ENCODE measurements around the gene RUNX1. TPM values are rescaled to one million over a fixed set of nuclear protein-coding genes. Genes with fewer than 3 reads are reported as not detected.
A peak's percentile ranks its signal among the peaks of the same experiment; 100 is the strongest.

The RUNX1 gene
- total RNA-seq, 2 donors from 2014 or later, result 112 to 136 TPM

GRCh38 chr21:34944015-34944755 lies 104.9 kb downstream of the RUNX1 start:
- Mint-ChIP-seq H3K36me3 (ENCODE audit: low read depth) (peaks cover 22% of the 10 kb centered on the region), H3K27ac (peak overlapping the region; percentile 99), H3K9me3 (peaks cover 5% of the 10 kb centered on the region), H3K4me3 (peak overlapping the region; percentile 83), H3K27me3 (no peaks in the 10 kb centered on the region), H3K4me1 (peaks cover 63% of the 10 kb centered on the region)
- ATAC-seq (replicated peaks), result no peak

- Mint-ChIP-seq H3K4me1 (peaks cover 75% of the 10 kb centered on the region), H3K4me3 (peak overlapping the region; percentile 83), H3K27ac (peak overlapping the region; percentile 99), H3K36me3 (ENCODE audit: low read depth) (peaks cover 22% of the 10 kb centered on the region), H3K27me3 (no peaks in the 10 kb centered on the region), H3K9me3 (peaks cover 5% of the 10 kb centered on the region)
- ATAC-seq (replicated peaks), result peak; percentile 49
Observed at GRCh38 chr21:34942911-34943310, 106.2 kb downstream of the RUNX1 start.

- Mint-ChIP-seq H3K4me3 (peak overlapping the region; percentile 83), H3K9me3 (peaks cover 3% of the 10 kb centered on the region)
Observed at GRCh38 chr21:34941162-34941561, 107.9 kb downstream of the RUNX1 start.

GRCh38 chr21:34939673-34940331 lies 109.3 kb downstream of the RUNX1 start:
- H3K9me3 Mint-ChIP-seq, result no peaks in the 10 kb centered on the region
- H3K4me3 Mint-ChIP-seq, result peak overlapping the region; percentile 83
- H3K4me1 Mint-ChIP-seq, result peaks cover 68% of the 10 kb centered on the region
- H3K27me3 Mint-ChIP-seq, result no peaks in the 10 kb centered on the region
- H3K27ac Mint-ChIP-seq, result peak overlapping the region; percentile 99
- ATAC-seq (replicated peaks), result no peak
- H3K36me3 Mint-ChIP-seq (ENCODE audit: low read depth), result peaks cover 4% of the 10 kb centered on the region

More at GRCh38 chr21:34941162-34941561, 107.9 kb downstream of the RUNX1 start:
- Mint-ChIP-seq H3K27me3 (no peaks in the 10 kb centered on the region), H3K4me1 (peaks cover 68% of the 10 kb centered on the region), H3K36me3 (ENCODE audit: low read depth) (peaks cover 15% of the 10 kb centered on the region), H3K27ac (peak overlapping the region; percentile 99)
- no peak for ATAC-seq (replicated peaks)

- peak overlapping the region; percentile 93 for H3K27ac Mint-ChIP-seq
- H3K27me3 Mint-ChIP-seq, result no peaks in the 10 kb centered on the region
- H3K9me3 Mint-ChIP-seq, result no peaks in the 10 kb centered on the region
- ATAC-seq (replicated peaks), result no peak
- H3K4me3 Mint-ChIP-seq, result peak overlapping the region; percentile 83
- H3K36me3 Mint-ChIP-seq (ENCODE audit: low read depth), result peaks cover 3% of the 10 kb centered on the region
- peaks cover 68% of the 10 kb centered on the region for H3K4me1 Mint-ChIP-seq
Observed at GRCh38 chr21:34938089-34938764, 110.9 kb downstream of the RUNX1 start.

GRCh38 chr21:34936883-34937563 lies 112.1 kb downstream of the RUNX1 start:
- peak overlapping the region; percentile 83 for H3K4me3 Mint-ChIP-seq
- ATAC-seq (replicated peaks), result no peak
- no peaks in the 10 kb centered on the region for H3K9me3 Mint-ChIP-seq
- H3K27me3 Mint-ChIP-seq, result no peaks in the 10 kb centered on the region
- H3K36me3 Mint-ChIP-seq (ENCODE audit: low read depth), result no peaks in the 10 kb centered on the region
- peak overlapping the region; percentile 89 for H3K27ac Mint-ChIP-seq
- peaks cover 65% of the 10 kb centered on the region for H3K4me1 Mint-ChIP-seq

GRCh38 chr21:34936371-34936789 lies 112.7 kb downstream of the RUNX1 start:
- Mint-ChIP-seq H3K36me3 (ENCODE audit: low read depth) (no peaks in the 10 kb centered on the region), H3K4me3 (peak overlapping the region; percentile 83), H3K9me3 (no peaks in the 10 kb centered on the region), H3K27me3 (no peaks in the 10 kb centered on the region), H3K27ac (peak overlapping the region; percentile 89), H3K4me1 (peaks cover 68% of the 10 kb centered on the region)
- ATAC-seq (replicated peaks), result no peak

GRCh38 chr21:34935898-34936297 lies 113.2 kb downstream of the RUNX1 start:
- no peak for ATAC-seq (replicated peaks)
- Mint-ChIP-seq H3K4me3 (peak overlapping the region; percentile 83), H3K36me3 (ENCODE audit: low read depth) (no peaks in the 10 kb centered on the region), H3K9me3 (no peaks in the 10 kb centered on the region), H3K4me1 (peaks cover 64% of the 10 kb centered on the region), H3K27ac (peak overlapping the region; percentile 89), H3K27me3 (no peaks in the 10 kb centered on the region)

GRCh38 chr21:34935452-34935851 lies 113.7 kb downstream of the RUNX1 start:
- no peaks in the 10 kb centered on the region for H3K36me3 Mint-ChIP-seq (ENCODE audit: low read depth)
- H3K27ac Mint-ChIP-seq, result peak overlapping the region; percentile 89
- H3K27me3 Mint-ChIP-seq, result no peaks in the 10 kb centered on the region
- H3K4me3 Mint-ChIP-seq, result peak overlapping the region; percentile 83
- H3K9me3 Mint-ChIP-seq, result no peaks in the 10 kb centered on the region
- peaks cover 64% of the 10 kb centered on the region for H3K4me1 Mint-ChIP-seq
- ATAC-seq (replicated peaks), result peak; percentile 83

GRCh38 chr21:34934350-34934749 lies 114.8 kb downstream of the RUNX1 start:
- H3K27me3 Mint-ChIP-seq, result no peaks in the 10 kb centered on the region
- ATAC-seq (replicated peaks), result no peak

GRCh38 chr21:34933609-34934335 lies 115.3 kb downstream of the RUNX1 start:
- H3K4me3 Mint-ChIP-seq, result peak overlapping the region; percentile 83
- peak; percentile 85 for ATAC-seq (replicated peaks)
- H3K27ac Mint-ChIP-seq, result peak overlapping the region; percentile 89
- H3K27me3 Mint-ChIP-seq, result no peaks in the 10 kb centered on the region
- no peaks in the 10 kb centered on the region for H3K9me3 Mint-ChIP-seq
- H3K36me3 Mint-ChIP-seq (ENCODE audit: low read depth), result no peaks in the 10 kb centered on the region
- H3K4me1 Mint-ChIP-seq, result peaks cover 61% of the 10 kb centered on the region

More at GRCh38 chr21:34934350-34934749, 114.8 kb downstream of the RUNX1 start:
- Mint-ChIP-seq H3K4me1 (peaks cover 60% of the 10 kb centered on the region), H3K27ac (peak overlapping the region; percentile 89), H3K36me3 (ENCODE audit: low read depth) (no peaks in the 10 kb centered on the region), H3K4me3 (peak overlapping the region; percentile 83), H3K9me3 (no peaks in the 10 kb centered on the region)

- ATAC-seq (replicated peaks), result no peak
- H3K9me3 Mint-ChIP-seq, result no peaks in the 10 kb centered on the region
- no peaks in the 10 kb centered on the region for H3K36me3 Mint-ChIP-seq (ENCODE audit: low read depth)
- peak overlapping the region; percentile 89 for H3K27ac Mint-ChIP-seq
- H3K4me3 Mint-ChIP-seq, result peak overlapping the region; percentile 83
- peaks cover 53% of the 10 kb centered on the region for H3K4me1 Mint-ChIP-seq
- no peaks in the 10 kb centered on the region for H3K27me3 Mint-ChIP-seq
Observed at GRCh38 chr21:34932233-34932632, 116.9 kb downstream of the RUNX1 start.

- H3K27ac Mint-ChIP-seq, result peak overlapping the region; percentile 21
- H3K36me3 Mint-ChIP-seq (ENCODE audit: low read depth), result peaks cover 7% of the 10 kb centered on the region
- H3K27me3 Mint-ChIP-seq, result no peaks in the 10 kb centered on the region
- peak overlapping the region; percentile 52 for H3K4me3 Mint-ChIP-seq
- ATAC-seq (replicated peaks), result no peak
- no peaks in the 10 kb centered on the region for H3K9me3 Mint-ChIP-seq
- peaks cover 60% of the 10 kb centered on the region for H3K4me1 Mint-ChIP-seq
Observed at GRCh38 chr21:34930971-34931370, 118.1 kb downstream of the RUNX1 start.
